22Rv1 (cell line): ENCODE results near the gene SERPINB13.

Experiments
- CTCF ChIP-seq: fragments of 450-650 bp; IDR thresholded peaks from 2 replicates; pipeline ENCODE4 v1.5.1; 2017; ENCODE audit warnings: mild to moderate bottlenecking
- ZFX ChIP-seq: fragments of 450-650 bp; IDR thresholded peaks from 2 replicates; pipeline ENCODE4 v1.6.1; 2017; ENCODE audit warnings: antibody characterized with exemption, borderline replicate concordance

- TF ChIP-seq CTCF (no peak), ZFX (no peak)
Observed at GRCh38 chr18:63562284-63562683, 24.9 kb upstream of the SERPINB13 start.
